Upper lobe of left lung (tissue), 4 donors: ENCODE data around the gene ORC2.

Source experiments
- POLR2A ChIP-seq, 4 donors: fragments of 450-650 bp; IDR thresholded peaks; one replicate each; pipeline ENCODE4 v1.5.1; 2016 to 2017; ENCODE audit warnings: antibody characterized with exemption in 4 of 4, mild to moderate bottlenecking in 2 of 4
- POLR2AphosphoS5 ChIP-seq, 2 donors: sonication (generic); formaldehyde crosslinking; IDR thresholded peaks; one replicate each; pipeline ENCODE4 v1.5.1; 2017; ENCODE audit warnings: antibody characterized with exemption in 2 of 2
- TF ChIP-seq, protein P1 (sequence below), 6 experiments: fragments of 450-650 bp in 4 of 6; fragments of 200-600 bp in 2 of 6; sonication (generic) in 2 of 6; IDR thresholded peaks; one replicate each; pipeline ENCODE4 v1.5.1; 2016 to 2019; ENCODE audit warnings: antibody characterized with exemption in 6 of 6

DNA sequence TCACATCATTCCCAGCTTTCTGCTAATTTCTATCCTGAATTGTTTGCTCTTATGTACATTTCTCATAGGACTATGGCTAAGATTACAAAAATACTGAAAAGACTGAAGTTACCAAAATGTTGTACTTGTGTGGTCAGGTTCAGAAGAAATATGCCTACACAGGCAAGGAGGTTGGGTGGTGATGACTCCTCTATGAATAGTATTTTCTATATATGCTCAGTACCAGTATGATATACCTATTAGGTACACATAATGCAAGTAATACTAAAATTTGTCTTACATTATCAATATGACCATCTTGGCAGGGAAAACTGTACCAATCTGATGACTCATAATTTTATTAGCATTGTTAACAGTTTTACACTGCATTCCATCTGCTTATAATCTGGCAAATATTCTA, 12.2 kb upstream of the ORC2 start:
- TF ChIP-seq, protein P1, sequence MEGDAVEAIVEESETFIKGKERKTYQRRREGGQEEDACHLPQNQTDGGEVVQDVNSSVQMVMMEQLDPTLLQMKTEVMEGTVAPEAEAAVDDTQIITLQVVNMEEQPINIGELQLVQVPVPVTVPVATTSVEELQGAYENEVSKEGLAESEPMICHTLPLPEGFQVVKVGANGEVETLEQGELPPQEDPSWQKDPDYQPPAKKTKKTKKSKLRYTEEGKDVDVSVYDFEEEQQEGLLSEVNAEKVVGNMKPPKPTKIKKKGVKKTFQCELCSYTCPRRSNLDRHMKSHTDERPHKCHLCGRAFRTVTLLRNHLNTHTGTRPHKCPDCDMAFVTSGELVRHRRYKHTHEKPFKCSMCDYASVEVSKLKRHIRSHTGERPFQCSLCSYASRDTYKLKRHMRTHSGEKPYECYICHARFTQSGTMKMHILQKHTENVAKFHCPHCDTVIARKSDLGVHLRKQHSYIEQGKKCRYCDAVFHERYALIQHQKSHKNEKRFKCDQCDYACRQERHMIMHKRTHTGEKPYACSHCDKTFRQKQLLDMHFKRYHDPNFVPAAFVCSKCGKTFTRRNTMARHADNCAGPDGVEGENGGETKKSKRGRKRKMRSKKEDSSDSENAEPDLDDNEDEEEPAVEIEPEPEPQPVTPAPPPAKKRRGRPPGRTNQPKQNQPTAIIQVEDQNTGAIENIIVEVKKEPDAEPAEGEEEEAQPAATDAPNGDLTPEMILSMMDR (IDR thresholded peaks at IDR 0.05): no peak
- no peak for TF ChIP-seq POLR2A (IDR thresholded peaks at IDR 0.05)
- TF ChIP-seq POLR2AphosphoS5 (IDR thresholded peaks at IDR 0.05): no peak
